ENCODE results near the gene FAM177B. TPM values are rescaled to one million over a fixed set of nuclear protein-coding genes. Genes with fewer than 3 reads are reported as not detected.
A peak's percentile ranks its signal among the peaks of the same experiment; 100 is the strongest.

Gene FAM177B
- total RNA-seq, 1 donor from 2014 or later: not detected

DNA sequence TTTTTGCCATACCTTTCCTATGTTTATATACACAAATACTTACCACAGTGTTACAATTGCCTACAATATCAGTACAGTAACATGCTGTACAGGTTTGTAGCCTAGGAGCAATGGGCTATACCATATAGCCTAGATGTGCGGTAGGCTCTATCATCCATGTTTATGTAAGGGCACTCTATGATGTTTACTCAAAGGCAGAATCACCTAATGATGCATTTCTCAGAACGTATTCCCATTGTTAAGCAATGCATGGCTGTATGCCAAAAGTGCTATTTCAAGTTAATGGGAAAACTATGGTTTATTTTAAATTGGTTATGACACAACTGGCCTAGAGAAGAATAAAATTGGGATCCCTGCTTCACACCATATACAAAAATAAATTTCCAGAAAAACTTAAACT, 41.0 kb downstream of the FAM177B start:
- DNase-seq (no peak), ATAC-seq (ENCODE audit: poor library complexity) (no peak)
- intact Hi-C loops (cut with DNase I): no loop called here

DNA sequence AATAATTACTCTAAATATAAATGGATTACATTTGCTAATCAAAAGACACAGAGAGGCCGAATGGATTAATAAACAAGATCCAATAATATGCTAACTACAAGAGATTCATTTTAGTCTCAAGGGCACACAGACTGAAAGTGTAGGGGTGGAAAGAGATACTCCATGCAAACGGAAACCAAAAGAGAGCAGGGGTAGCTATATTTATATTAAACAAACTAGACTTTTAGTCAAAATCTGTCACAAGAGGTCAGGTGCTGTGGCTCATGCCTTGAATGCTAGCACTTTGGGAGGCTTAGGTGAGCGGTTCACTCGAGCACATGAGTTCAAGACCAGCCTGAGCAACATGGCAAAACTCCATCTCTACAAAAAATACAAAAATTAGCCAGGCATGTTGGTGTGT, 44.2 kb downstream of the FAM177B start:
- intact Hi-C loops (cut with DNase I): no loop called here
- ATAC-seq (ENCODE audit: poor library complexity): no peak

DNA sequence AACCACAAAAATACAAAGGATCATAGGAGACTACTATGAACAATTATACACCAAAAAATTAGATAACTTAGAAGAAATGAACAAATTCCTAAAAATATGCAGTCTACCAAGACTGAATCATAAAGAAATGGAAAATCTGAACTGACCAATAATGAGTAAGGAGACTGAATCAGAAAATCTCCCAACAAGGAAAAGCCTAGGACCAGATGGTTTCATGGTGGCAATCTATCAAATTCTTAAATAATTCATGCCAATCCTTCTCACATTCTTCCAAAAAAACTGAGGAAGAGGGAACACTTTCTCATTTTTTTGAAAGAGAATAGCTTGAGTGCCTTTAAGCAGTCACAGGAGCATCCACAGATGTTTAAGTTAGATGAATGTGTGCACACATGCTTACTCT, 46.0 kb downstream of the FAM177B start:
- intact Hi-C loops (cut with DNase I): no loop called here
- no peak for DNase-seq
- ATAC-seq (ENCODE audit: poor library complexity): no peak

More for the DNA sequence above, 44.2 kb downstream of the FAM177B start:
- no peak for DNase-seq

DNA sequence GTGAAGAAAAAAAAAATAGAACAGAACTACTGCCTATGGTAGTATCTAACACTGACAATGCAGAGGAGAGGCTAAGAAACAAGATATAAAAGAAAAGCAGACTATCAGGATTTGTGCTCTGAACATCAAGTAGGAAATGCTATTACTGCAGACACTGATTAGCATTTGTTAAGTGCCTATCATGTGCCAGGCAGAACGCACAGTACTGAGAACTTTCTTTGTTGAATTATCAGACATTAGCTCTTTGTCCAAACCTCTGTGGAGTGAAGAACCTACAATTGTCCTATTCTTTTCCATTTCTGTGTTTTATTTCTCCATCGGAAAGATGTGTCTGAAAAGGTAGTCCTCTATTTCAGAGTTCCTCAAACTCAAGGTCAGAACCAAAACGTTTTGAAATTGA, 47.4 kb downstream of the FAM177B start:
- intact Hi-C loops (cut with DNase I): no loop called here
- ATAC-seq (ENCODE audit: poor library complexity) (no peak), DNase-seq (no peak)

DNA sequence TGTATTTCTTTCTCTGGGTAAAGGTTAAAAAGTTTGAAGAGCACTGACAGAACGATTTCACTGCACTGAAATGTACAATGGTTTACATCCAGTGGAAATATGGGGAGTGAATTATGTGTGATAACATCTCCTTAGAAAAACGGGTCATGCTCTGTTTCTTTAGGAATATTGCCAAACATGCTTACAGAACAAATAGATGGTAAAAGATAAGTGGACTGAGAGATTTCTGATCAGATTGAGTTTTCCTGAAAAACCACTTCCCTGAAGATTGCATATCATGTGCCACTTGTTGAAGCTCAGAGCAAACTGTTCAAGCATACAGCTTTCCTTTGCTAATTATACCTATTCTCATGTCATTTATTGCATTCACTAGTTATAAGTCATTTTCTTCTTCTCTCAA, 47.9 kb downstream of the FAM177B start:
- intact Hi-C loops (cut with DNase I): no loop called here
- ATAC-seq (ENCODE audit: poor library complexity) (no peak), DNase-seq (no peak)

DNA sequence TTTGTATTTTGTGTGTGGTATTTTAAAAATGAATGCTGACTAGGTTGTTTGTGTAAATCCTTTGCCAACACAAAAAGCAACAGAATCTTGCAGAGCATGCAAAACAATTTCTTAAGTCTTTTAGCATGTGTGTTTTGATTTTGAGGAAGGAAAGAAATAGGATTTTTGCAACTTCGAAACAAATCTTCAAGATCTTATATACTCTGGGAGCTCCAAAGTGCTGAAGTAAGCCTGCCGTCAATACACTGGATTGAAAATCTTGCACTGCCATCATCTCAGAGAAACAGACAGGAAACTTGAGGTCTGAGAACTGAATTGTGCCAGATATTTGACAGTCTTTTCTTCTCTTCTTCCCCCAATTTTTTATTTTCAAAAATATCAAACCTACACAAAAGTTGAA, 48.5 kb downstream of the FAM177B start:
- DNase-seq: no peak
- intact Hi-C loops (cut with DNase I): no loop called here
- peak; percentile 48 for ATAC-seq (ENCODE audit: poor library complexity)

DNA sequence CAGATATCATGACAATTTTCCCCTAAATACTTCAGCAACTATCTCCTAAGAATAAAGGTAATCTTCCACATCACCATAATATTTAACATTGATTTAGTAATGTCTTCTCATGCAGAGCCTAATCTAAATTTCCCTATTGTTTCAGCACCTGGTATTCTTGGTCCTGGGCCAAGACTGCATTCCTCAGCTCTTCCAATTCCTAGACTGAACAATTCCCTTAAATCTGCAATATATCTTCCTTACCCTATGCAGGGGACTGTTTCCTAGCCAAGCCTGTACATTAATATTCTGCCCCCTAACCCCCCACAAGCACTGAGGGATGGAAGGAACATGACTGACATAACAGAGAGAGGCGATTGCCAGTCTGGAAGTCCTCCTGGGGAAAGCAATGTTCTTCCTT, 49.1 kb downstream of the FAM177B start:
- DNase-seq (no peak), ATAC-seq (ENCODE audit: poor library complexity) (no peak)
- intact Hi-C loops (cut with DNase I): no loop called here

DNA sequence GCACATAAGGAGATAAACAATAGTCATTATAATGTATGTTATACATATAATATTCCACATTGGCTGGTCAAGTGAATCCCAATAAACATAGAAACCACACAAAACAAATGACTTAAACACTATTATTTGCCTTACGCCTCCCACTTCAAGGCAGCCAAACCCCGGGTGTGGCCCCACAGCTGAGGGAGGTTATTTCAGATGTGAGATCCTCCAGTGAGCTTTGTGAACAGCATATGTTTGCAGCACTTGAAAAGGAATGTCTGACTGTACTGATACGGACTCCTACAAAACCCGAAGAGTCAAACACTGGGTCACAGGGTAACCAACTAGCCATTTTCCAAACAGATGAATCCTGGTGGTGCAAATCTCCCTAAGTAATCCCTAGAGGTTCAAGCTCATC, 50.7 kb downstream of the FAM177B start:
- no peak for ATAC-seq (ENCODE audit: poor library complexity)
- intact Hi-C loops (cut with DNase I): no loop called here
- no peak for DNase-seq

DNA sequence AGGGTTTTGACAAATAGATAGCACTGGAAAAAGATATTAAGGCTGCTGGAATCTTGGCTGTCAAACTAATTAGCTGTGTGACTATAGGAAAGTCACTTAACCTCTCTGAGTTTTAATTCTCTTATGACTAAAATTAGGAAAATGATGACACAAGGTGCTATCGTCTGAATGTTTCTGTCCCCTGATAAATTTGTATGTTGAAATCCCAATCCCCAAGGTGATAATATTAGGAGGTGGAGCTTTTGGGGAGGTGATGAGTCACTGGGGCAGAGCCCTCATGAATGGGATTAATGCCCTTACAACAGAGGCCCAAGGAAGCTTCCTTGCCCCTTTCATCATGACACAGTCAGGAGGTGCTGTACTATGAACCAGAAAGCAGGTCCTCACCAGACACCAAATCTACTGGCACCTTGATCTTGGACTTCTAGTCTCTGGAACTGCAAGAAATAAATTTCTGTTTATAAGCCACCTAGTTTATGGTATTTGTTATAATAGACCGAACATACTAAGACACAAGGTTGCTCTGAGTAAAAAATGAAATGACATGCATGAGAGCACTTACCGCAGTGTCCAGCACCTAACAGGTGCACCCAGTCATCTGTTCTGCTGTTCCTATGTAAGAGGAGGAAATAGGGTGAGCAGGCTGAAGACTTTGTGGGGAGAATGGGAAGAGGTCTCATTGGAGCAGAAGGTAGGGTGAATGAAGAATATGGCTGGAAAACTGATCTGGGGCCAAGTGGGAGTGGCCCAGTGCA, 51.6 kb downstream of the FAM177B start:
- intact Hi-C loops (cut with DNase I): no loop called here
- DNase-seq (no peak), ATAC-seq (ENCODE audit: poor library complexity) (no peak)

DNA sequence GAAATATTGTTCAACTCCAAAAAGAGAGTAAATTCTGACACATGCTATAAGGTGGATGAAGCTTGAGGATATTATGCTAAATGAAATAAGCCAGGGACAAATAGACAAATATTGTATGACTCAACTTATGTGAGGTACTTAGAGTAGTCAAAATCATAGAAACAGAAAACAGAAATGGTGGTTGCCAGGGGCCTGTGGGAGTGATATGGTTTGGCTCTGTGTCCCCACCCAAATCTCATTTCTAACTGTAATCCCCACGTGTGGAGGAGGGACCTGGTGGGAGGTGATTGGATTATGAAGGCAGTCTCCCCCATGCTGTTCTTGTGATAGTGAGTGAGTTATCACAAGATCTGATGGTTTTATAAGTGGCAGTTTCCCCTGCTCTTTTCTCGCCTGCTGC, 53.1 kb downstream of the FAM177B start:
- no peak for ATAC-seq (ENCODE audit: poor library complexity)
- intact Hi-C loops (cut with DNase I): loop anchor here (5.0 kb wide), 1 partner anchor 292 kb away; no protein-coding TSS in a partner anchor
- no peak for DNase-seq

DNA sequence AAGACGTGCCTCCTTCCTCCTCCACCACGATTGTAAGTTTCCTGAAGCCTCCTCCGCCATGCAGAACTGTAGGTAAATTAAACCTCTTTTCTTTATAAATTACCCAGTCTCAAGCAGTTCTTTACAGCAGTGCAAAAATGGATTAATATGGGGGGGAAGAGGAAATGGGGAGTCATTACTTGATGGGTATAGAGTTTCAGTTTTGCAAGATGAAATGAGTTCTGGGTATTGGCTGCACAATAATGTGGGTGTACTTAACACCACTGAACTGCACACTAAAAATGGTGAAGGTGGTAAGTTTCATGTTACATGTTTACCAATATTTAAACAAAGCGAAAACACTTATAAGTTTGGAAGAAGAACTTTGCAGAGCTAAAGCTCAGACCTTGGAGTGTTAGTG, 53.5 kb downstream of the FAM177B start:
- no peak for ATAC-seq (ENCODE audit: poor library complexity)
- intact Hi-C loops (cut with DNase I): loop anchor here (5.0 kb wide), 1 partner anchor 292 kb away; no protein-coding TSS in a partner anchor
- no peak for DNase-seq

DNA sequence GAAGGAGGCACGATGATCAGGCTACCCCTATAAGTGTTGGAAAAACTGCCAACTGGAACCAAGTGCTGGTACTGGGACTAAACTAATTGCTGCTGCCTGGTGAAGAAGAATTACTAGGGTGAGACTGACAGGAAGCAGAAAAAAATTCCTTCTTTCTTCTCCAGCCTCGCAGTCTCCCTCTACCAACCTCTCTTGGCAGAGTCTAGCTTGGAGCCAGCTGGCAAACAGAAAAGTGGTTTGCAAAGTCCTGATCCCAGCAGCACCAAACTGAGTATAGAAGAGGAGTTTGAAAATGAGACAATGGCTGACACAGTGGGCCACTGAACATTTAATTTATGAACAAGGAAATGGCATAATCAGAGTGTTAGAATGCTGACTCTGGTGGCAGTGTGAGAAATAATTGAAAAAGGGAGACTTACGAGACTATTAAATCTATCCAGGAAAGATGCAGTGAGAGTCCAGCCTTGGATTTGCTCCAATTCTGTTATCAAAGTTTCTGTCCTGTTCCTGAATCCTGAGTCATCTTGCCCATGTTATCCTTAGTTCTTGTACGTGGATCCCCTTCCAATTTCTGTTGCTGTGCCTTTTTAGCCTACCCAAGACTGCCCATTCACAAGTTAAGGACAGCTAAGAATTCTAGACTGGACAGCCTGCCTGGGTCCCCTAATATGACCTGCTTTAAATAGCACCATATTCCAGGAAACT, 54.2 kb downstream of the FAM177B start:
- DNase-seq (no peak), ATAC-seq (ENCODE audit: poor library complexity) (no peak)
- intact Hi-C loops (cut with DNase I): loop anchor here (5.0 kb wide), 1 partner anchor 291 kb away; no protein-coding TSS in a partner anchor

DNA sequence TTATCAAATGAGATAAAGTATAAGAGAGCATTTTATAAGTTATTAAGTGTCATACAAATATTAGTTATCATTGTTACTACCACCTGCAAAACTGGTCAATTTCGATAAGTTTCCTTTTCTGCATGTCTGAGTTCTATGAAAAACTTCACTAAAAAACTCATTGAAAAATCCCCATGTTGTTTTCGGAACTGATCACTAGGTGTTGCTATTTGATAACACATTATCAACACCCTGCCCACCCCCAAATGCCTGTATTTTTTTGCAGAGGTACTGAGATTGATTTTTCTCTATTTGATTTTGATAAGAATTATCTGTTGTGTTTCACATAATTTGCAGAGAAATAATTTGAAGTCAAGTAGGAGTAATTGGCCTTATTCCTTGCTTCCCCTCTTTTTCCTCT, 55.7 kb downstream of the FAM177B start:
- ATAC-seq (ENCODE audit: poor library complexity) (no peak), DNase-seq (no peak)
- intact Hi-C loops (cut with DNase I): loop anchor here (5.0 kb wide), 1 partner anchor 290 kb away; no protein-coding TSS in a partner anchor

DNA sequence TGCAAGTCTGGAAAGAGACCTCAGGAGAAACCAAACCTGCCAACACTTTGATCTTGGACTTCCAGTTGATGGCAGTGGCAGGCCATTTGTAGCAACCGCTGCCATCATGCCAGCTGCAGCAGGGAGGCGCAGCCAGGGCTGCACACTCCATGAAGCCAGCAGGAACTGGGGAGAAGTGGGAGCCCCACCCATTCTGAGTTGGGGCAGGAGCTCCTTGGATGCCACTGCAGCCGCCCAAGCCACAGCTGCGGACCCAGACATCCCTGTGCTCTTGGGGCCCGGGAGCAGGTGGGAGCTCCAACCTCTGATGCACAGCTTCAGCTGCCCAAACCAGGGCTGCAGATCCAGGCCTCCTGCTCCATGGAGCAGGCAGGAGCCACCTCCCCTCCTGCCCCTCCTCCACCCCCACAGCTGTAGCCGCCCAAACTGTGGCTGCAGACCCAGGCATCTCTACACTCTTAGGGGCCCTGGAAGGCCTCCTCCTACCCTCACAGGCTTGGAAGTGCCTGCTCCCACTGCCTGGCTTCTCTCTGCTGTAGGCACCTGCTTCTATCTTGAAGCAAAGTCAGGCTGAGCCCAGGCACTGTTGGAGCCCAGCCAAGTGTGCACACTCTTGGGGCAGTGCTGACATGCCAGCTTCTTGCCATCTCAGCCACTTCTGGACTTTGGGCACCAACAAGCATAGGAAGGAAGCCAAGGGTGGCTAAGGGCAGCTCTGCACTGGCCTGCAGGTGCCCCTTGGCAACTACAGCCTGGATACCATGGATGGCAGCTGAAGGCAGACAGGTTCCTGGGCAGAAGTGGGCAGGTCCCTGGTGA, 57.9 kb downstream of the FAM177B start:
- peak; percentile 43 for ATAC-seq (ENCODE audit: poor library complexity)
- peak; percentile 43 for DNase-seq
- intact Hi-C loops (cut with DNase I): loop anchor here (5.0 kb wide), 1 partner anchor 287 kb away; no protein-coding TSS in a partner anchor

DNA sequence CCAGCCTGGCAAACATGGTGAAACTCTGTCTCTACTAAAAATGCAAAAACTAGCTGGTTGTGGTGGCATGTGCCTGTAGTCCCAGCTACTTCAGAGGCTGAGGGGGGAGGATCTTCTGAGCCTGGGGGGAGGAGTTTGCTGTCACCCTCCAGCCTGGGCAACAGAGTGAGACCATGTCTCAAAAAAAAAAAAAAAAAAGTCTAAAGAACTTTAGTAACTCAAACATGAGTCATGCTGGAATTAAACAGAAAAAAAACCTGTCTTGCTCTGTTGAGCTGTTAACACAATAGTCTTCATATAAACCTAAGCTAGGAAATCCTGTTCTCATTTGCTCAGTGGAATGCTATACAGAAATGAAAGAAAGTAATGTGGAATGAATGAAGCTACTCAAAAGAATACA, 61.1 kb downstream of the FAM177B start:
- ATAC-seq (ENCODE audit: poor library complexity): no peak
- intact Hi-C loops (cut with DNase I): no loop called here

DNA sequence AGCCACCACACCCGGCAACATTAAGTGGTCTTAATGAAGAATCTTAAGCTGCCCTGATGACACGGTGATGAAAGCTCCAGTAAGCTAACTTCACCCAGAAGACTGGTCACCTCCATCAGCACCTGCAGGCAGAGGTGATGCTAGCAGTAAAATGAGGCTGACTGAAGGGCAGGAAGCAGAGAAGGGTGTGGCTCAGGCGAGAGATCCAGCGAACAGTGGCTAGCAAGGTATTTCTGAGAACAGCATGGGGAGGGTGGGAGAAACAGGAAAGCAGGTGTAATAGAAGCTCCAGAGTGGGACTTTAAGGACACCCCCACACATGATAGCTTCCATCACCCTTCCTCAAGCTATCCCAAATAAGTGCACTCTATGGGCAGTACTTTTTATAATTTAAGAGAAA, 62.0 kb downstream of the FAM177B start:
- ATAC-seq (ENCODE audit: poor library complexity) (no peak), DNase-seq (no peak)
- intact Hi-C loops (cut with DNase I): no loop called here

More for the DNA sequence above, 61.1 kb downstream of the FAM177B start:
- no peak for DNase-seq

Data from Right ventricle myocardium superior (tissue), 1 donor.